ENCODE data around the gene NRCAM. TPM values are rescaled to one million over a fixed set of nuclear protein-coding genes. Genes with fewer than 3 reads are reported as not detected.

The NRCAM gene
- total and polyA plus RNA-seq, 2 donors (not counting 1 experiment from before 2014, with no cell fraction given), result 0.75 to 4.6 TPM

- Mint-ChIP-seq H3K9me3 (ENCODE audit: insufficient read depth) (no peaks in the 10 kb centered on the region), H3K27me3 (peaks cover 23% of the 10 kb centered on the region), H3K27ac (no peak overlapping the region), H3K4me1 (no peaks in the 10 kb centered on the region), H3K4me3 (no peak overlapping the region)
- Histone ChIP-seq H3K79me2 (ENCODE audit: control insufficient read depth, insufficient read depth, low read length) (no peaks in the 10 kb centered on the region), H3K27ac (ENCODE audit: low read length in 2 of 2) (no peak overlapping the region), H3K36me3 (replicated peaks in 1 of 2; ENCODE audit: control extremely low read depth in 1 of 2, control insufficient read depth in 1 of 2, extremely low read depth in 1 of 2, insufficient read depth in 2 of 2, low read length in 1 of 2) (no peaks in the 10 kb centered on the region), H3K4me1 (ENCODE audit: control insufficient read depth in 2 of 2, insufficient read depth in 2 of 2, low read length in 2 of 2) (no peaks in the 10 kb centered on the region), H3K9me3 (ENCODE audit: control extremely low read depth in 1 of 3, control insufficient read depth in 2 of 3, insufficient read depth in 1 of 3, low read length in 2 of 3) (no peaks in the 10 kb centered on the region), H3K4me2 (replicated peaks; ENCODE audit: low read depth, low read length, poor library complexity, severe bottlenecking) (no peak overlapping the region), H3K9ac (ENCODE audit: low read length) (no peak overlapping the region), H4K20me1 (ENCODE audit: control insufficient read depth, insufficient read depth, low read length, poor library complexity, severe bottlenecking) (no peaks in the 10 kb centered on the region), H3K27me3 (replicated peaks in 1 of 4; ENCODE audit: control extremely low read depth in 1 of 4, control insufficient read depth in 3 of 4, insufficient read depth in 4 of 4, low read length in 3 of 4) (peaks cover 0 to 7% (median 4%) of the 10 kb centered on the region in 4 experiments), H2AFZ (ENCODE audit: insufficient read depth, low read depth, low read length, poor library complexity, severe bottlenecking) (no peak overlapping the region), H3K4me3 (ENCODE audit: control extremely low read depth in 1 of 5, extremely low read depth in 1 of 5, insufficient read depth in 1 of 5, low read depth in 2 of 5, low read length in 4 of 5) (no peak overlapping the region)
- DNase-seq, result no peak
- ChIA-PET POLR2A (no interaction called here), CTCF (interaction anchor here (1.2 kb wide), 1 partner anchor 8 kb away, joined by 5 read pairs; no protein-coding TSS in a partner anchor)
- WGBS (ENCODE audit: insufficient coverage), result 94% methylated on average over 8 of the region's 8 CpGs
- intact Hi-C loops (cut with micrococcal nuclease), result no loop called here
- no peak for ATAC-seq (ENCODE audit: low read depth)
- no peak for TF ChIP-seq EZH2 (IDR thresholded peaks at IDR 0.05; ENCODE audit: borderline replicate concordance, insufficient read depth, low read depth, low read length, poor library complexity, severe bottlenecking)
- TF ChIP-seq, protein P1, sequence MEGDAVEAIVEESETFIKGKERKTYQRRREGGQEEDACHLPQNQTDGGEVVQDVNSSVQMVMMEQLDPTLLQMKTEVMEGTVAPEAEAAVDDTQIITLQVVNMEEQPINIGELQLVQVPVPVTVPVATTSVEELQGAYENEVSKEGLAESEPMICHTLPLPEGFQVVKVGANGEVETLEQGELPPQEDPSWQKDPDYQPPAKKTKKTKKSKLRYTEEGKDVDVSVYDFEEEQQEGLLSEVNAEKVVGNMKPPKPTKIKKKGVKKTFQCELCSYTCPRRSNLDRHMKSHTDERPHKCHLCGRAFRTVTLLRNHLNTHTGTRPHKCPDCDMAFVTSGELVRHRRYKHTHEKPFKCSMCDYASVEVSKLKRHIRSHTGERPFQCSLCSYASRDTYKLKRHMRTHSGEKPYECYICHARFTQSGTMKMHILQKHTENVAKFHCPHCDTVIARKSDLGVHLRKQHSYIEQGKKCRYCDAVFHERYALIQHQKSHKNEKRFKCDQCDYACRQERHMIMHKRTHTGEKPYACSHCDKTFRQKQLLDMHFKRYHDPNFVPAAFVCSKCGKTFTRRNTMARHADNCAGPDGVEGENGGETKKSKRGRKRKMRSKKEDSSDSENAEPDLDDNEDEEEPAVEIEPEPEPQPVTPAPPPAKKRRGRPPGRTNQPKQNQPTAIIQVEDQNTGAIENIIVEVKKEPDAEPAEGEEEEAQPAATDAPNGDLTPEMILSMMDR (IDR thresholded peaks at IDR 0.05), result no peak
Observed at GRCh38 chr7:108171164-108171563, 285.1 kb downstream of the NRCAM start.

DNA sequence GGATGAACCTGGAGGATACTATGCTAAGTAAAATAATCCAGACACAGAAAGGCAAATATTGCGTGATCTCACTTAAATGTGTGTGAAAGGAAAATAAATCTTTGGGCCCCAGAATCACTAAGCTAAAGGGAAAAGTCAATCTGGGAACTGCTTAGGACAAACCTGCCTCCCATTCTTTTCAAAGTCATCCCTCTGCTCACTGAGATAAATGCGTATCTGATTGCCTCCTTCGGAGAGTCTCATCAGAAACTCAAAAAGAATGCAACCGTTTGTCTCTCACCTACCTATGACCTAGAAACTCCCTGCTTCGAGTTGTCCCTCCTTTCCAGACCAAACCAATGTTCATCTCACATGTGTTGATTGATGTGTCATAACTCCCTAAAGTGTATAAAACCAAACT lies 286.0 kb downstream of the NRCAM start:
- no peak for TF ChIP-seq EZH2 (IDR thresholded peaks at IDR 0.05; ENCODE audit: borderline replicate concordance, insufficient read depth, low read depth, low read length, poor library complexity, severe bottlenecking)
- TF ChIP-seq, protein P1 (IDR thresholded peaks at IDR 0.05), result no peak
- Histone ChIP-seq H3K4me3 (ENCODE audit: control extremely low read depth in 1 of 5, extremely low read depth in 1 of 5, insufficient read depth in 1 of 5, low read depth in 2 of 5, low read length in 4 of 5) (no peak overlapping the region), H4K20me1 (ENCODE audit: control insufficient read depth, insufficient read depth, low read length, poor library complexity, severe bottlenecking) (no peaks in the 10 kb centered on the region), H3K79me2 (ENCODE audit: control insufficient read depth, insufficient read depth, low read length) (no peaks in the 10 kb centered on the region), H2AFZ (ENCODE audit: insufficient read depth, low read depth, low read length, poor library complexity, severe bottlenecking) (no peak overlapping the region), H3K27ac (ENCODE audit: low read length in 2 of 2) (no peak overlapping the region), H3K27me3 (replicated peaks in 1 of 4; ENCODE audit: control extremely low read depth in 1 of 4, control insufficient read depth in 3 of 4, insufficient read depth in 4 of 4, low read length in 3 of 4) (peaks cover 0 to 7% (median 1%) of the 10 kb centered on the region in 4 experiments), H3K4me2 (replicated peaks; ENCODE audit: low read depth, low read length, poor library complexity, severe bottlenecking) (no peak overlapping the region), H3K4me1 (ENCODE audit: control insufficient read depth in 2 of 2, insufficient read depth in 2 of 2, low read length in 2 of 2) (no peaks in the 10 kb centered on the region), H3K9me3 (ENCODE audit: control extremely low read depth in 1 of 3, control insufficient read depth in 2 of 3, insufficient read depth in 1 of 3, low read length in 2 of 3) (no peaks in the 10 kb centered on the region), H3K9ac (ENCODE audit: low read length) (no peak overlapping the region), H3K36me3 (replicated peaks in 1 of 2; ENCODE audit: control extremely low read depth in 1 of 2, control insufficient read depth in 1 of 2, extremely low read depth in 1 of 2, insufficient read depth in 2 of 2, low read length in 1 of 2) (no peaks in the 10 kb centered on the region)
- H3K4me1 Mint-ChIP-seq, result no peaks in the 10 kb centered on the region
- DNase-seq (no peak), ATAC-seq (ENCODE audit: low read depth) (no peak)
- WGBS (ENCODE audit: insufficient coverage), result no CpG with 5 or more reads among the region's 5 CpGs
- peaks cover 23% of the 10 kb centered on the region for H3K27me3 Mint-ChIP-seq
- H3K27ac Mint-ChIP-seq, result no peak overlapping the region
- no peaks in the 10 kb centered on the region for H3K9me3 Mint-ChIP-seq (ENCODE audit: insufficient read depth)
- ChIA-PET CTCF (interaction anchor here (1.2 kb wide), 1 partner anchor 9 kb away, joined by 5 read pairs; no protein-coding TSS in a partner anchor), POLR2A (no interaction called here)
- intact Hi-C loops (cut with micrococcal nuclease), result no loop called here
- no peak overlapping the region for H3K4me3 Mint-ChIP-seq

Measured in B cell (primary cell).